Measurements from ENCODE around the gene DUSP22.

DUSP22 gene

GRCh38 chr6:309947-310346, 17.7 kb downstream of the DUSP22 start:
- no peak for DNase-seq (ENCODE audit: low read depth)

GRCh38 chr6:310671-311070, 18.4 kb downstream of the DUSP22 start:
- DNase-seq (ENCODE audit: low read depth), result no peak

- no peak for DNase-seq (ENCODE audit: low read depth)
Observed at GRCh38 chr6:311679-312220, 19.5 kb downstream of the DUSP22 start.

GRCh38 chr6:313087-313486, 20.8 kb downstream of the DUSP22 start:
- no peak for DNase-seq (ENCODE audit: low read depth)

GRCh38 chr6:313917-314316, 21.6 kb downstream of the DUSP22 start:
- no peak for DNase-seq (ENCODE audit: low read depth)

- no peak for DNase-seq (ENCODE audit: low read depth)
Observed at GRCh38 chr6:314377-314776, 22.1 kb downstream of the DUSP22 start.

- no peak for DNase-seq (ENCODE audit: low read depth)
Observed at GRCh38 chr6:315226-315625, 22.9 kb downstream of the DUSP22 start.

- no peak for DNase-seq (ENCODE audit: low read depth)
Observed at GRCh38 chr6:315921-316752, 23.9 kb downstream of the DUSP22 start.

GRCh38 chr6:316753-317038, 24.4 kb downstream of the DUSP22 start:
- no peak for DNase-seq (ENCODE audit: low read depth)

GRCh38 chr6:317060-317447, 24.8 kb downstream of the DUSP22 start:
- DNase-seq (ENCODE audit: low read depth), result no peak

GRCh38 chr6:317448-318144, 25.3 kb downstream of the DUSP22 start:
- DNase-seq (ENCODE audit: low read depth), result no peak

- no peak for DNase-seq (ENCODE audit: low read depth)
Observed at GRCh38 chr6:318243-318890, 26.1 kb downstream of the DUSP22 start.

GRCh38 chr6:319177-320131, 27.2 kb downstream of the DUSP22 start:
- no peak for DNase-seq (ENCODE audit: low read depth)

GRCh38 chr6:320351-321157, 28.3 kb downstream of the DUSP22 start:
- DNase-seq (ENCODE audit: low read depth), result no peak

GRCh38 chr6:321158-321438, 28.8 kb downstream of the DUSP22 start:
- no peak for DNase-seq (ENCODE audit: low read depth)

GRCh38 chr6:321536-322258, 29.4 kb downstream of the DUSP22 start:
- no peak for DNase-seq (ENCODE audit: low read depth)

GRCh38 chr6:322259-322930, 30.1 kb downstream of the DUSP22 start:
- DNase-seq (ENCODE audit: low read depth), result no peak

GRCh38 chr6:322940-323729, 30.8 kb downstream of the DUSP22 start:
- DNase-seq (ENCODE audit: low read depth), result no peak

GRCh38 chr6:323730-324088, 31.4 kb downstream of the DUSP22 start:
- no peak for DNase-seq (ENCODE audit: low read depth)
